Liver (tissue), 3 donors: ENCODE data around the gene SPPL2C.

Experiments
- EGR1 ChIP-seq, 2 donors: IDR thresholded peaks; 2 replicates each; pipeline ENCODE4 v1.6.1; 2016 to 2018; ENCODE audit warnings: antibody characterized with exemption in 2 of 2, low read depth in 2 of 2
- FOXA1 ChIP-seq: IDR thresholded peaks from 2 replicates; pipeline ENCODE4 v1.6.1; 2016; ENCODE audit warnings: antibody characterized with exemption
- GABPA ChIP-seq, 2 donors: IDR thresholded peaks in 1 of 2; conservative IDR thresholded peaks in 1 of 2; 2 replicates each; pipeline ENCODE4 v1.6.1; 2016; ENCODE audit warnings: antibody characterized with exemption in 2 of 2, mild to moderate bottlenecking in 1 of 2, moderate library complexity in 1 of 2
- HNF4G ChIP-seq: IDR thresholded peaks from 2 replicates; pipeline ENCODE4 v1.6.1; 2016; ENCODE audit warnings: antibody characterized with exemption
- JUND ChIP-seq, 2 donors: IDR thresholded peaks; 2 replicates each; pipeline ENCODE4 v1.6.1; 2016; ENCODE audit warnings: antibody characterized with exemption in 2 of 2
- RAD21 ChIP-seq, 2 donors: IDR thresholded peaks; 2 replicates each; pipeline ENCODE4 v1.6.1; 2016; ENCODE audit warnings: antibody characterized with exemption in 2 of 2, mild to moderate bottlenecking in 2 of 2
- RXRA ChIP-seq, 2 donors: IDR thresholded peaks; 2 replicates each; pipeline ENCODE4 v1.6.1; 2017 to 2018; ENCODE audit warnings: antibody characterized with exemption in 2 of 2, mild to moderate bottlenecking in 1 of 2
- SP1 ChIP-seq: IDR thresholded peaks from 2 replicates; pipeline ENCODE4 v1.6.1; 2018; ENCODE audit warnings: antibody characterized with exemption, mild to moderate bottlenecking
- TAF1 ChIP-seq: conservative IDR thresholded peaks from 2 replicates; pipeline ENCODE4 v1.6.1; 2016; ENCODE audit warnings: antibody characterized with exemption, mild to moderate bottlenecking
- YY1 ChIP-seq: IDR thresholded peaks from 2 replicates; pipeline ENCODE4 v1.6.1; 2016; ENCODE audit warnings: antibody characterized with exemption, mild to moderate bottlenecking
- TF ChIP-seq, protein P1 (sequence below): fragments of 150-350 bp; IDR thresholded peaks from 2 replicates; pipeline ENCODE4 v1.5.1; 2017; ENCODE audit warnings: improper control_type of control experiment, low read depth, low read length; ENCODE audit not compliant: missing input control
- TF ChIP-seq, protein P2 (sequence below): IDR thresholded peaks from 2 replicates; pipeline ENCODE4 v1.6.1; 2016; ENCODE audit warnings: antibody characterized with exemption, mild to moderate bottlenecking
- TF ChIP-seq, protein P3 (sequence below): IDR thresholded peaks from 2 replicates; pipeline ENCODE4 v1.6.1; 2016; ENCODE audit warnings: antibody characterized with exemption
- TF ChIP-seq, protein P4 (sequence below): IDR thresholded peaks from 2 replicates; pipeline ENCODE4 v1.6.1; 2016; ENCODE audit warnings: antibody characterized with exemption
- donor health status: healthy.
- donor health status: healthy.

DNA sequence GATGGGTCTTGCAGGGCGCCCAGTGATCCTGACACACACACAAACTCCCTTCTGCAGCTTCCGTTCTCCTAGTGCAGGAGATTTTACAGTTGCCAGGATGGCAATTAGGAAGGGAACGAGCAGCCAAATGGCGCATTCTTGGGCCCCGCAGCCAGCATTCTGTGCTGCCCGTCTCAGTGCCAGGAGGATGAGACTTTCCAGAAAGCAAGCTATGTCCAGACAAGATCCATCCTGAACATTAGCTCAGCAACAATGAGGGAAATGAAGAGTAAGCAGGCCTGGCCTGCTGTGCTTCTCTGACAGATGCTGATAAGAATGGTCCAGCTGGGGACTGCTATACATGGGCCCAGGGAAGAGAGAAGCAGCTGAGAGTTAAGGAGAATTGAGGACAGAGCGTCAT is 16.5 kb downstream of the SPPL2C start:
- TF ChIP-seq, protein P1, sequence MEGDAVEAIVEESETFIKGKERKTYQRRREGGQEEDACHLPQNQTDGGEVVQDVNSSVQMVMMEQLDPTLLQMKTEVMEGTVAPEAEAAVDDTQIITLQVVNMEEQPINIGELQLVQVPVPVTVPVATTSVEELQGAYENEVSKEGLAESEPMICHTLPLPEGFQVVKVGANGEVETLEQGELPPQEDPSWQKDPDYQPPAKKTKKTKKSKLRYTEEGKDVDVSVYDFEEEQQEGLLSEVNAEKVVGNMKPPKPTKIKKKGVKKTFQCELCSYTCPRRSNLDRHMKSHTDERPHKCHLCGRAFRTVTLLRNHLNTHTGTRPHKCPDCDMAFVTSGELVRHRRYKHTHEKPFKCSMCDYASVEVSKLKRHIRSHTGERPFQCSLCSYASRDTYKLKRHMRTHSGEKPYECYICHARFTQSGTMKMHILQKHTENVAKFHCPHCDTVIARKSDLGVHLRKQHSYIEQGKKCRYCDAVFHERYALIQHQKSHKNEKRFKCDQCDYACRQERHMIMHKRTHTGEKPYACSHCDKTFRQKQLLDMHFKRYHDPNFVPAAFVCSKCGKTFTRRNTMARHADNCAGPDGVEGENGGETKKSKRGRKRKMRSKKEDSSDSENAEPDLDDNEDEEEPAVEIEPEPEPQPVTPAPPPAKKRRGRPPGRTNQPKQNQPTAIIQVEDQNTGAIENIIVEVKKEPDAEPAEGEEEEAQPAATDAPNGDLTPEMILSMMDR, result no peak
- no peak for TF ChIP-seq FOXA1
- TF ChIP-seq EGR1 (IDR thresholded peaks at IDR 0.05; ENCODE audit: low read depth in 2 of 2), result no peak
- no peak for TF ChIP-seq SP1
- TF ChIP-seq, protein P2, sequence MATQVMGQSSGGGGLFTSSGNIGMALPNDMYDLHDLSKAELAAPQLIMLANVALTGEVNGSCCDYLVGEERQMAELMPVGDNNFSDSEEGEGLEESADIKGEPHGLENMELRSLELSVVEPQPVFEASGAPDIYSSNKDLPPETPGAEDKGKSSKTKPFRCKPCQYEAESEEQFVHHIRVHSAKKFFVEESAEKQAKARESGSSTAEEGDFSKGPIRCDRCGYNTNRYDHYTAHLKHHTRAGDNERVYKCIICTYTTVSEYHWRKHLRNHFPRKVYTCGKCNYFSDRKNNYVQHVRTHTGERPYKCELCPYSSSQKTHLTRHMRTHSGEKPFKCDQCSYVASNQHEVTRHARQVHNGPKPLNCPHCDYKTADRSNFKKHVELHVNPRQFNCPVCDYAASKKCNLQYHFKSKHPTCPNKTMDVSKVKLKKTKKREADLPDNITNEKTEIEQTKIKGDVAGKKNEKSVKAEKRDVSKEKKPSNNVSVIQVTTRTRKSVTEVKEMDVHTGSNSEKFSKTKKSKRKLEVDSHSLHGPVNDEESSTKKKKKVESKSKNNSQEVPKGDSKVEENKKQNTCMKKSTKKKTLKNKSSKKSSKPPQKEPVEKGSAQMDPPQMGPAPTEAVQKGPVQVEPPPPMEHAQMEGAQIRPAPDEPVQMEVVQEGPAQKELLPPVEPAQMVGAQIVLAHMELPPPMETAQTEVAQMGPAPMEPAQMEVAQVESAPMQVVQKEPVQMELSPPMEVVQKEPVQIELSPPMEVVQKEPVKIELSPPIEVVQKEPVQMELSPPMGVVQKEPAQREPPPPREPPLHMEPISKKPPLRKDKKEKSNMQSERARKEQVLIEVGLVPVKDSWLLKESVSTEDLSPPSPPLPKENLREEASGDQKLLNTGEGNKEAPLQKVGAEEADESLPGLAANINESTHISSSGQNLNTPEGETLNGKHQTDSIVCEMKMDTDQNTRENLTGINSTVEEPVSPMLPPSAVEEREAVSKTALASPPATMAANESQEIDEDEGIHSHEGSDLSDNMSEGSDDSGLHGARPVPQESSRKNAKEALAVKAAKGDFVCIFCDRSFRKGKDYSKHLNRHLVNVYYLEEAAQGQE, result no peak
- no peak for TF ChIP-seq HNF4G
- TF ChIP-seq, protein P3, sequence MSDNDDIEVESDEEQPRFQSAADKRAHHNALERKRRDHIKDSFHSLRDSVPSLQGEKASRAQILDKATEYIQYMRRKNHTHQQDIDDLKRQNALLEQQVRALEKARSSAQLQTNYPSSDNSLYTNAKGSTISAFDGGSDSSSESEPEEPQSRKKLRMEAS, result no peak
- TF ChIP-seq TAF1, result no peak
- TF ChIP-seq YY1, result no peak
- TF ChIP-seq JUND (IDR thresholded peaks at IDR 0.05), result no peak
- TF ChIP-seq RAD21 (IDR thresholded peaks at IDR 0.05), result no peak
- TF ChIP-seq GABPA (IDR thresholded peaks at IDR 0.05 in 1 of 2, conservative IDR thresholded peaks at IDR 0.05 in 1 of 2), result no peak
- no peak for TF ChIP-seq RXRA (IDR thresholded peaks at IDR 0.05)
- TF ChIP-seq, protein P4, sequence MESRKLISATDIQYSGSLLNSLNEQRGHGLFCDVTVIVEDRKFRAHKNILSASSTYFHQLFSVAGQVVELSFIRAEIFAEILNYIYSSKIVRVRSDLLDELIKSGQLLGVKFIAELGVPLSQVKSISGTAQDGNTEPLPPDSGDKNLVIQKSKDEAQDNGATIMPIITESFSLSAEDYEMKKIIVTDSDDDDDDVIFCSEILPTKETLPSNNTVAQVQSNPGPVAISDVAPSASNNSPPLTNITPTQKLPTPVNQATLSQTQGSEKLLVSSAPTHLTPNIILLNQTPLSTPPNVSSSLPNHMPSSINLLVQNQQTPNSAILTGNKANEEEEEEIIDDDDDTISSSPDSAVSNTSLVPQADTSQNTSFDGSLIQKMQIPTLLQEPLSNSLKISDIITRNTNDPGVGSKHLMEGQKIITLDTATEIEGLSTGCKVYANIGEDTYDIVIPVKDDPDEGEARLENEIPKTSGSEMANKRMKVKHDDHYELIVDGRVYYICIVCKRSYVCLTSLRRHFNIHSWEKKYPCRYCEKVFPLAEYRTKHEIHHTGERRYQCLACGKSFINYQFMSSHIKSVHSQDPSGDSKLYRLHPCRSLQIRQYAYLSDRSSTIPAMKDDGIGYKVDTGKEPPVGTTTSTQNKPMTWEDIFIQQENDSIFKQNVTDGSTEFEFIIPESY, result no peak
